HG02970 (cell line): ENCODE measurements around the gene PI4K2A.
A peak's percentile ranks its signal among the peaks of the same experiment; 100 is the strongest.
"Not testable (repeated sequence)": the region's sequence is repeated elsewhere in the genome, so short reads cannot be mapped to it uniquely, and the experiment has no call there.

Source experiments
- ATAC-seq: cut with Tn5 transposase; IDR thresholded peaks from one replicate; pipeline ENCODE4 v1.9.1; 2021; ENCODE audit warnings: mild to moderate bottlenecking, moderate library complexity, moderate number of reproducible peaks; ENCODE audit not compliant: unreplicated experiment, low FRiP score

PI4K2A gene

GRCh38 chr10:97631098-97631497 lies 9.4 kb upstream of the PI4K2A start:
- no peak for ATAC-seq

- ATAC-seq, result peak; percentile 93
Observed at GRCh38 chr10:97632949-97633884, 7.3 kb upstream of the PI4K2A start, which contains the start of gene MORN4. TSS of gene MORN4 (minus strand) at chr10:97633500. CDS start at chr10:97619653, 13,847 bp downstream.

GRCh38 chr10:97633921-97634320 lies 6.5 kb upstream of the PI4K2A start:
- no peak for ATAC-seq

- no peak for ATAC-seq
Observed at GRCh38 chr10:97635577-97635976, 4.9 kb upstream of the PI4K2A start.

- ATAC-seq, result not testable (repeated sequence)
Observed at GRCh38 chr10:97639090-97639489, 1.4 kb upstream of the PI4K2A start.

GRCh38 chr10:97640868-97641811 lies 669 bp downstream of the PI4K2A start:
- no peak for ATAC-seq

GRCh38 chr10:97642471-97643159 lies 2.1 kb downstream of the PI4K2A start:
- ATAC-seq, result not testable (repeated sequence)

- ATAC-seq, result no peak
Observed at GRCh38 chr10:97643441-97643985, 3.0 kb downstream of the PI4K2A start.

- ATAC-seq, result no peak
Observed at GRCh38 chr10:97644936-97645335, 4.5 kb downstream of the PI4K2A start.

- ATAC-seq, result no peak
Observed at GRCh38 chr10:97647556-97647955, 7.1 kb downstream of the PI4K2A start.

GRCh38 chr10:97648562-97649404 lies 8.3 kb downstream of the PI4K2A start:
- ATAC-seq, result no peak

GRCh38 chr10:97649405-97649750 lies 8.9 kb downstream of the PI4K2A start:
- ATAC-seq, result not testable (repeated sequence)

GRCh38 chr10:97650726-97651125 lies 10.3 kb downstream of the PI4K2A start:
- no peak for ATAC-seq

- no peak for ATAC-seq
Observed at GRCh38 chr10:97651773-97652172, 11.3 kb downstream of the PI4K2A start.

GRCh38 chr10:97656777-97657176 lies 16.3 kb downstream of the PI4K2A start:
- ATAC-seq, result no peak

GRCh38 chr10:97659589-97659988 lies 19.1 kb downstream of the PI4K2A start:
- no peak for ATAC-seq

- ATAC-seq, result no peak
Observed at GRCh38 chr10:97664282-97664850, 23.9 kb downstream of the PI4K2A start.

- ATAC-seq, result no peak
Observed at GRCh38 chr10:97666992-97667391, 26.5 kb downstream of the PI4K2A start.

GRCh38 chr10:97667463-97667862 lies 27.0 kb downstream of the PI4K2A start:
- no peak for ATAC-seq
